ENCODE results near the gene NANP.

Gene NANP

DNA sequence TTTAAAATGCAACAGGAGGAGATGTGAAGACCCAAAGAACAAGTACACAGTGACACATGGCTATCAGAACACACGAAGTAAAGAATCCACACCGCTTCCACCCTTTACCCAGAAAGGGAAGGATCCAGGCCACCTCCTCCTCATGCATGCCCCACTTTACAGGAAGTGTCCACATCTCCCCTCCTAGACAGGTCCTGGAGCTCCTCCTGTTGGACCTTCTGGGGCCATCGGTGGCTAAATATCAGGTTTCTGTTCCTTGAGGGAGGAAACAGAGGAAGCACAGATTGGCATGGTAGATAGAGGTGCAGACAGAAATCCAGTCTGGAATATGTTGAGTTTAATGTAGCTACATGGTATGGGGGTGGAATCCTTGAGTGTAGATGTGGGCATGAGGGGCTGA, 49.4 kb downstream of the NANP start:
- Histone ChIP-seq H3K36me3 (ENCODE audit: control insufficient read depth in 1 of 2, insufficient read depth in 2 of 2, low read length in 2 of 2) (peaks cover 6 to 7% of the 10 kb centered on the region in 2 experiments), H3K27me3 (ENCODE audit: insufficient read depth, low read length) (no peaks in the 10 kb centered on the region), H4K91ac (ENCODE audit: low read depth, low read length) (no peak overlapping the region), H3K4ac (ENCODE audit: low read depth, low read length) (no peak overlapping the region), H2AK5ac (ENCODE audit: low read length) (no peak overlapping the region), H3K79me2 (ENCODE audit: control insufficient read depth, insufficient read depth, low read length, poor library complexity) (peaks cover 4% of the 10 kb centered on the region), H3K27ac (ENCODE audit: low read depth, low read length) (no peak overlapping the region), H3K9me3 (ENCODE audit: insufficient read depth, low read depth, low read length) (peaks cover 2% of the 10 kb centered on the region), H3K14ac (ENCODE audit: low read length) (no peak overlapping the region), H2BK120ac (ENCODE audit: insufficient read depth, low read length, poor library complexity) (no peak overlapping the region), H2BK5ac (ENCODE audit: low read depth, low read length, poor library complexity) (no peak overlapping the region), H3K79me1 (ENCODE audit: low read length) (no peaks in the 10 kb centered on the region), H3K4me2 (ENCODE audit: low read length) (no peak overlapping the region), H4K8ac (ENCODE audit: low read depth, low read length) (no peak overlapping the region), H3K18ac (ENCODE audit: low read length) (no peak overlapping the region), H2BK12ac (ENCODE audit: low read length) (no peak overlapping the region), H3K4me3 (ENCODE audit: low read depth, low read length) (no peak overlapping the region), H3K4me1 (ENCODE audit: control insufficient read depth in 1 of 2, insufficient read depth in 2 of 2, low read length in 2 of 2) (peaks cover 1 to 10% of the 10 kb centered on the region in 2 experiments), H2AFZ (ENCODE audit: insufficient read depth, low read length, poor library complexity) (no peak overlapping the region), H4K12ac (ENCODE audit: low read depth, low read length) (no peak overlapping the region), H3K23ac (ENCODE audit: low read length) (no peak overlapping the region), H3K9ac (ENCODE audit: low read length) (no peak overlapping the region)
- no CpG with 5 or more reads among the region's 3 CpGs for WGBS (ENCODE audit: extremely low coverage, insufficient coverage, insufficient read length)
- DNase-seq, result peak in 1 of 2 donors; percentile 16

- no peak overlapping the region for H2AFZ ChIP-seq (ENCODE audit: insufficient read depth, low read length, poor library complexity)
- no peak overlapping the region for H4K8ac ChIP-seq (ENCODE audit: low read depth, low read length)
- H2BK120ac ChIP-seq (ENCODE audit: insufficient read depth, low read length, poor library complexity), result no peak overlapping the region
- H3K23ac ChIP-seq (ENCODE audit: low read length), result no peak overlapping the region
- no peak overlapping the region for H2BK12ac ChIP-seq (ENCODE audit: low read length)
- peaks cover 2% of the 10 kb centered on the region for H3K9me3 ChIP-seq (ENCODE audit: insufficient read depth, low read depth, low read length)
- peaks cover 3 to 10% of the 10 kb centered on the region in 2 experiments for H3K4me1 ChIP-seq (ENCODE audit: control insufficient read depth in 1 of 2, insufficient read depth in 2 of 2, low read length in 2 of 2)
- H2AK5ac ChIP-seq (ENCODE audit: low read length), result no peak overlapping the region
- H3K4me3 ChIP-seq (ENCODE audit: low read depth, low read length), result no peak overlapping the region
- no peak overlapping the region for H2BK5ac ChIP-seq (ENCODE audit: low read depth, low read length, poor library complexity)
- no peak overlapping the region for H4K91ac ChIP-seq (ENCODE audit: low read depth, low read length)
- no peaks in the 10 kb centered on the region for H3K79me2 ChIP-seq (ENCODE audit: control insufficient read depth, insufficient read depth, low read length, poor library complexity)
- no peak overlapping the region for H3K27ac ChIP-seq (ENCODE audit: low read depth, low read length)
- peak overlapping the region; percentile 60 for H3K4ac ChIP-seq (ENCODE audit: low read depth, low read length)
- no CpG with 5 or more reads among the region's 6 CpGs for WGBS (ENCODE audit: extremely low coverage, insufficient coverage, insufficient read length)
- no peaks in the 10 kb centered on the region for H3K27me3 ChIP-seq (ENCODE audit: insufficient read depth, low read length)
- no peak overlapping the region for H3K14ac ChIP-seq (ENCODE audit: low read length)
- no peak overlapping the region for H3K9ac ChIP-seq (ENCODE audit: low read length)
- H3K4me2 ChIP-seq (ENCODE audit: low read length), result no peak overlapping the region
- DNase-seq, result no peak
- H3K36me3 ChIP-seq (ENCODE audit: control insufficient read depth in 1 of 2, insufficient read depth in 2 of 2, low read length in 2 of 2), result peaks cover 2 to 3% of the 10 kb centered on the region in 2 experiments
- H3K18ac ChIP-seq (ENCODE audit: low read length), result no peak overlapping the region
- H4K12ac ChIP-seq (ENCODE audit: low read depth, low read length), result no peak overlapping the region
- H3K79me1 ChIP-seq (ENCODE audit: low read length), result no peaks in the 10 kb centered on the region
Measured at GRCh38 chr20:25573288-25574251, 50.2 kb downstream of the NANP start.

- Histone ChIP-seq H3K36me3 (ENCODE audit: control insufficient read depth in 1 of 2, insufficient read depth in 2 of 2, low read length in 2 of 2) (peaks cover 2 to 3% of the 10 kb centered on the region in 2 experiments), H2BK5ac (ENCODE audit: low read depth, low read length, poor library complexity) (no peak overlapping the region), H3K4ac (ENCODE audit: low read depth, low read length) (no peak overlapping the region), H4K91ac (ENCODE audit: low read depth, low read length) (no peak overlapping the region), H3K79me1 (ENCODE audit: low read length) (no peaks in the 10 kb centered on the region), H3K4me2 (ENCODE audit: low read length) (no peak overlapping the region), H3K14ac (ENCODE audit: low read length) (no peak overlapping the region), H4K12ac (ENCODE audit: low read depth, low read length) (no peak overlapping the region), H3K18ac (ENCODE audit: low read length) (no peak overlapping the region), H3K9me3 (ENCODE audit: insufficient read depth, low read depth, low read length) (peaks cover 2% of the 10 kb centered on the region), H2BK120ac (ENCODE audit: insufficient read depth, low read length, poor library complexity) (no peak overlapping the region), H3K4me3 (ENCODE audit: low read depth, low read length) (no peak overlapping the region), H3K27me3 (ENCODE audit: insufficient read depth, low read length) (no peaks in the 10 kb centered on the region), H4K8ac (ENCODE audit: low read depth, low read length) (no peak overlapping the region), H3K27ac (ENCODE audit: low read depth, low read length) (no peak overlapping the region), H2AFZ (ENCODE audit: insufficient read depth, low read length, poor library complexity) (no peak overlapping the region), H2BK12ac (ENCODE audit: low read length) (no peak overlapping the region), H3K9ac (ENCODE audit: low read length) (no peak overlapping the region), H3K4me1 (ENCODE audit: control insufficient read depth in 1 of 2, insufficient read depth in 2 of 2, low read length in 2 of 2) (peaks cover 3 to 10% of the 10 kb centered on the region in 2 experiments), H3K23ac (ENCODE audit: low read length) (no peak overlapping the region), H2AK5ac (ENCODE audit: low read length) (no peak overlapping the region), H3K79me2 (ENCODE audit: control insufficient read depth, insufficient read depth, low read length, poor library complexity) (no peaks in the 10 kb centered on the region)
- no peak for DNase-seq
- no CpG with 5 or more reads among the region's 2 CpGs for WGBS (ENCODE audit: extremely low coverage, insufficient coverage, insufficient read length)
Measured at GRCh38 chr20:25571817-25572216, 52.0 kb downstream of the NANP start.

DNA sequence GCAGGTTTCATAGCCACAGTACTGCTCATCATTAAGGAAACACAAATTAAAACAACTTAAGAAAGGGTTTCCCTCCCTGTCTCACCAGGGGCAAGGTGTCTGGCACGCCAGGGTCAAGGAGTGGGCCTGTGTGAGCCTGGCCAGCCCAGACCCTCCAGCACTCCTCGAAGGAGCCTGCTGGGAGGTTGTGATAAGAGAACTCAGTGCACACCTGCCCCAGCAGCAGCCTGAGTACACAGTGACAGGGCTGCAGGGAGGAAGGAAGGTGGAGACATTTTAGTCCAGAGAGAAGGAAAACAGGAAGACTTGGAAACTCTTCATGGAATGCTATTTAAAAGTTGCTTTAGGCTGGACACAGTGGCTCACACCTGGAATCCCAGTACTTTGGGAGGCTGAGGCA, 52.6 kb downstream of the NANP start:
- Histone ChIP-seq H2BK120ac (ENCODE audit: insufficient read depth, low read length, poor library complexity) (no peak overlapping the region), H4K12ac (ENCODE audit: low read depth, low read length) (no peak overlapping the region), H3K4me3 (ENCODE audit: low read depth, low read length) (no peak overlapping the region), H2AK5ac (ENCODE audit: low read length) (no peak overlapping the region), H3K23ac (ENCODE audit: low read length) (no peak overlapping the region), H3K27ac (ENCODE audit: low read depth, low read length) (no peak overlapping the region), H2AFZ (ENCODE audit: insufficient read depth, low read length, poor library complexity) (no peak overlapping the region), H4K8ac (ENCODE audit: low read depth, low read length) (no peak overlapping the region), H4K91ac (ENCODE audit: low read depth, low read length) (no peak overlapping the region), H3K14ac (ENCODE audit: low read length) (no peak overlapping the region), H3K4ac (ENCODE audit: low read depth, low read length) (no peak overlapping the region), H3K79me2 (ENCODE audit: control insufficient read depth, insufficient read depth, low read length, poor library complexity) (peaks cover 3% of the 10 kb centered on the region), H3K9ac (ENCODE audit: low read length) (no peak overlapping the region), H3K27me3 (ENCODE audit: insufficient read depth, low read length) (no peaks in the 10 kb centered on the region), H2BK12ac (ENCODE audit: low read length) (no peak overlapping the region), H3K9me3 (ENCODE audit: insufficient read depth, low read depth, low read length) (peaks cover 2% of the 10 kb centered on the region), H3K36me3 (ENCODE audit: control insufficient read depth in 1 of 2, insufficient read depth in 2 of 2, low read length in 2 of 2) (peaks cover 2 to 3% of the 10 kb centered on the region in 2 experiments), H3K18ac (ENCODE audit: low read length) (no peak overlapping the region), H3K4me1 (ENCODE audit: control insufficient read depth in 1 of 2, insufficient read depth in 2 of 2, low read length in 2 of 2) (peaks cover 3 to 10% of the 10 kb centered on the region in 2 experiments), H3K79me1 (ENCODE audit: low read length) (no peaks in the 10 kb centered on the region), H2BK5ac (ENCODE audit: low read depth, low read length, poor library complexity) (no peak overlapping the region), H3K4me2 (ENCODE audit: low read length) (no peak overlapping the region)
- WGBS (ENCODE audit: extremely low coverage, insufficient coverage, insufficient read length), result no CpG with 5 or more reads among the region's 2 CpGs
- DNase-seq, result no peak
